Glomerular visceral epithelial cell (primary cell): ENCODE data around the gene DNAJC10.
"Not testable (repeated sequence)": the region's sequence is repeated elsewhere in the genome, so short reads cannot be mapped to it uniquely, and the experiment has no call there.

ENCODE experiments used
- DNase-seq: peaks from one replicate; pipeline ENCODE4 v3.0.0-alpha.2; 2016; ENCODE audit errors: extremely low spot score

DNAJC10 gene

GRCh38 chr2:182724656-182725055 lies 8.6 kb downstream of the DNAJC10 start:
- no peak for DNase-seq

GRCh38 chr2:182726473-182726872 lies 10.4 kb downstream of the DNAJC10 start:
- no peak for DNase-seq

GRCh38 chr2:182728014-182728413 lies 12.0 kb downstream of the DNAJC10 start:
- no peak for DNase-seq

GRCh38 chr2:182729710-182730339 lies 13.8 kb downstream of the DNAJC10 start:
- no peak for DNase-seq

GRCh38 chr2:182730486-182730885 lies 14.4 kb downstream of the DNAJC10 start:
- no peak for DNase-seq

GRCh38 chr2:182732736-182733135 lies 16.7 kb downstream of the DNAJC10 start:
- no peak for DNase-seq

DNA sequence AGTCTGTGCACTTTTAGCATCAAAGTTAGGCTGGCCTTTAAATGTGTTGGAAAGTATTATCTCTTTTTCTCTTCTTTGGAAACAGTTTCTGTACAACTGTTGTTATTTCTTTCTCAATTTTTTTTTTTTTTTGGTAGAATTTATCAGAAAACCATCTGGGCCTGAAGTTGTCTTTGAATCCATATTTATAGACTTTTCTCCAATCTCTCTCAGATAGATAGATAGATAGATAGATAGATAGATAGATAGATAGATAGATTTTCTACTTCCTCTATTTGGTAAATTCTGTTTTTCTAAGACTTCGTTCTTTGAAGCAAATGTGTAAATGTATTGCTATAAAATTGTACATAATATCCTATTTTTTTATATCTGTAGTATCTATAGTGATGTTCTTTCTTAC lies 17.5 kb downstream of the DNAJC10 start:
- DNase-seq = no peak

DNA sequence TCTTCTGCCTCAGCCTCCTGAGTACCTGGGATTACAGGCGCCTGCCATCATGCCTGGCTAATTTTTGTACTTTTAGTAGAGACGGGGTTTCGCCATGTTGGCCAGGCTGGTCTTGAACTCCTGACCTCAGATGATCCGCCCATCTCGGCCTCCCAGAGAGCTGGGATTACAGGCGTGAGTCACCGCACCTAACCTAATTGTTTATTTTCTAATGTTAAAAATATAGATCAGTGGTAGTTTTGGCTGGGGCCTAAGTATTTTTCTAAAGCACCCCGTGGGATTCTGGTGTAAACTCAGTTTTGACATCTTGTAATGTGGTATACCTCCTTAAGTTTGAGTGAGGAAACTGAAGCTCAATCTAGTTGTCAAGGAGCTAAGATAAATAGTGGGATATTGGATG lies 20.8 kb downstream of the DNAJC10 start:
- not testable (repeated sequence) for DNase-seq

- no peak for DNase-seq
Measured at GRCh38 chr2:182740701-182741100, 24.6 kb downstream of the DNAJC10 start.

GRCh38 chr2:182741620-182742019 lies 25.6 kb downstream of the DNAJC10 start:
- no peak for DNase-seq

- no peak for DNase-seq
Measured at GRCh38 chr2:182744490-182744889, 28.4 kb downstream of the DNAJC10 start.

DNA sequence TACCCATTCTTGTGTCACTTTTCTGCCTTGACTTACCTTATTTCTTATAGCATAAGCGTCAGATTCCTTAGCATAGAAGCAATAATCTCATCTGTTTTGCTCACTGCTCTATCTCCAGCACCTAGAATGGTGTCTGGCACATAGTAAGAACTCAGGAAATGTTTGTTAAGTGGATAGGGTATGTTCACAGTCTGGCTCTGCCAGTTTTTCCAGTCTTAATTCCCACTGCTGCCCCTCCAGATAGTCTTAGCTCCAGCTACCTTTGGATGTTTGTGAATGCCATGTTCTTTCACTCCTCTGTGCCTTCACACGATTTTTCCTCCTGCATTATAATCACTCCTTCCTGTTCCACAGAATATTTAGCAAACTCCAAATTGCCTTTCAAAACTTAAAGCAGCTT lies 29.0 kb downstream of the DNAJC10 start:
- no peak for DNase-seq

DNA sequence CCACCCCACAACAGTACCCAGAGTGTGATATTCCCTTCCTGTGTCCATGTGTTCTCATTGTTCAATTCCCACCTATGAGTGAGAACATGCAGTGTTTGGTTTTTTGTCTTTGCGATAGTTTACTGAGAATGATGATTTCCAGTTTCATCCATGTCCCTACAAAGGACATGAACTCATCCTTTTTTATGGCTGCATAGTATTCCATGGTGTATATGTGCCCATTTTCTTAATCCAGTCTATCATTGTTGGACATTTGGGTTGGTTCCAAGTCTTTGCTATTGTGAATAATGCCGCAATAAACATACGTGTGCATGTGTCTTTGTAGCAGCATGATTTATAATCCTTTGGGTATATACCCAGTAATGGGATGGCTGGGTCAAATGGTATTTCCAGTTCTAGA lies 29.8 kb downstream of the DNAJC10 start:
- not testable (repeated sequence) for DNase-seq

DNA sequence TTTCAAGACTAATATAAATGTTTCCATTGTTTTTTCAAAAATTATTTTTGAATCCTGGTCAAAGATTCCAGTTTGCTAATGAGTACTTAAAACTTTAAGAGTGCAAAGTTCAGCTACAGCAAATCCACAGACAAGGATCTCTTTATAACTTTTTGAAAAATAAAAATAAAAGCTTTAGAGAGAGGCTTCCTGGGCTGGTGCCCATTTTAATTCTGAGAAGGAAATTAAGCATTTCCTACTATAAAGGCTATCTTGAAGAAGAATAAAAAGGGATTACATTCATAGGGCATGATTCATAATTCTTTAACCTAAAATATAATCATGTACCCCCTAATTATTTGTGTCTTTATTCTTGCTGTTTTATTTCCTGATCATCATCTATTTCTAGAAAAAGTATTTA lies 38.2 kb downstream of the DNAJC10 start:
- no peak for DNase-seq

DNA sequence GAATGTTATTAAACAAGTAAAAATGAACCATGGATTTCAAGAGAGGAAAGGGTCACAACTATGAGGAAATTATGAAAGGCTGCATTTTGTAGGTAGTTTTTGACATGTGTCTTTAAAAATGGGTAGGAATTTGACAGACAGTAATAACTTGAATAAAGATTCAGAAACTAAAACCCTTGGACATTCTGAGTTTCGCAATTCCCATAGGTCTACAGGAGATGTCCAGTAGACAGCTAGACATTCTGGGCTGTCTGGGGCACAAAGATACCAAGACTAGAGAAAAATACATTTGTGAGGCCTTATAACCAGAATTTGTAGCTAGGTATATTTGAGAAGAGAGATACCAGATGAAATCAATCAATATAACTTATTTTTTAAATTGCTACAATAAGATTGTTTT lies 42.3 kb downstream of the DNAJC10 start:
- no peak for DNase-seq

- peak; percentile 4 for DNase-seq
Measured at GRCh38 chr2:182761903-182762302, 45.8 kb downstream of the DNAJC10 start.

GRCh38 chr2:182763311-182763912 lies 47.4 kb downstream of the DNAJC10 start:
- peak; percentile 54 for DNase-seq

DNA sequence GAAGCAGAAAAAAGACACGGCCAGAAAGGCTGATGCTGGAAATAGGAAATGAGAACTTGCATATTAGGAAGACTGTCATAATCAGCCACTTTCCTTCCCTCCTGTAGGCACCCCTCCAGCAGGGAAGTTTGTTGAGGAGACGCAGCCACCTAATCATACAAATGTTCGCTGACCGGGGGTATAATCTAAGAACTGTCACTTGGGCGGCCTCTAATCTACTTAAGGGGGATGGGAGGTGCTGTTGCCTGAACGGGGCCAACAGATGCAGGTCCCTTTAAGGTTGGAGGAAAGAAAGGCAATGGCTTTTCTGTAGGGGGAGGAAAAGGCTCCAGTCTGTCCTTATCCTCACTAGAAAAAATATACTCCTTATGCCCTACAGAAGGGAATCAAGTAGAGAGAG lies 50.6 kb downstream of the DNAJC10 start:
- no peak for DNase-seq

GRCh38 chr2:182767578-182767977 lies 51.5 kb downstream of the DNAJC10 start:
- DNase-seq = peak; percentile 13

GRCh38 chr2:182768950-182769349 lies 52.9 kb downstream of the DNAJC10 start:
- not testable (repeated sequence) for DNase-seq

- DNase-seq = no peak
Measured at GRCh38 chr2:182779323-182779722, 63.3 kb downstream of the DNAJC10 start.

DNA sequence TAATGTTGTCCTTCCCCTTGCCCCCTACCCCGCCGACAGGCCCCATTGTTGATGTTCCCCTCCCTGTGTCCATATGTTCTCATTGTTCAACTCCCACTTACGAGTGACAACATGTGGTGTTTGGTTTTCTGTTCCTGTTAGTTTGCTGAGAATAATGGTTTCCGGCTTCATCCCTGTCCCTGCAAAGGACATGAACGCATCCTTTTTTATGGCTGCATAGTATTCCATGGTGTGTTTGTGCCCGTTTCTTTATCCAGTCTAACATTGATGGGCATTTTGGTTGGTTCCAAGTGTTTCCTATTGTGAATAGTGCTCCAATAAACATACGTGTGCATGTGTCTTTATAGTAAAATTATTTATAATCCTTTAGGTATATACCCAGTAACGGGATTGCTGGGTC lies 65.0 kb downstream of the DNAJC10 start:
- DNase-seq = not testable (repeated sequence)

DNA sequence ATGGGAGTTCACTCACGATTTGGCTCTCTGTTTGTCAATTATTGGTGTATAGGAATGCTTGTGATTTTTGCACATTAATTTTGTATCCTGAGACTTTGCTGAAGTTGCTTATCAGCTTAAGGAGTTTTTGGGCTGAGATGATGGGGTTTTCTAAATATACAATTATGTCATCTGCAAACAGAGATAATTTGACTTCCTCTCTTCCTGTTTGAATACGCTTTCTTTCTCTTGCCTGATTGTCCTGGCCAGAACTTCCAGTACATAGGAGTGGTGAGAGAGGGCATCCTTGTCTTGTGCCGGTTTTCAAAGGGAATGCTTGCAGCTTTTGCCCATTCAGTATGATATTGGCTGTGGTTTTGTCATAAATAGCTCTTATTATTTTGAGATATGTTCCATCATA lies 66.6 kb downstream of the DNAJC10 start:
- not testable (repeated sequence) for DNase-seq
